NCI-H1105 (cell line): ENCODE measurements around the gene TJP1.
"Not testable (repeated sequence)": the region's sequence is repeated elsewhere in the genome, so short reads cannot be mapped to it uniquely, and the experiment has no call there.

Experiments
- DNase-seq: peaks from one replicate; lab custom pipeline; 2025; lab: John Stamatoyannopoulos, UW

The TJP1 gene

GRCh38 chr15:29753506-29753905 lies 68.8 kb downstream of the TJP1 start:
- DNase-seq = no peak

GRCh38 chr15:29750754-29751153 lies 71.5 kb downstream of the TJP1 start:
- DNase-seq = no peak

GRCh38 chr15:29749365-29750086 lies 72.7 kb downstream of the TJP1 start:
- no peak for DNase-seq

GRCh38 chr15:29747837-29748417 lies 74.3 kb downstream of the TJP1 start:
- no peak for DNase-seq

- no peak for DNase-seq
Measured at GRCh38 chr15:29743475-29743874, 78.8 kb downstream of the TJP1 start.

- DNase-seq = no peak
Measured at GRCh38 chr15:29740692-29741311, 81.5 kb downstream of the TJP1 start.

GRCh38 chr15:29736744-29737020 lies 85.6 kb downstream of the TJP1 start:
- no peak for DNase-seq

GRCh38 chr15:29736012-29736743 lies 86.1 kb downstream of the TJP1 start:
- no peak for DNase-seq

- no peak for DNase-seq
Measured at GRCh38 chr15:29734917-29735572, 87.2 kb downstream of the TJP1 start.

- DNase-seq = no peak
Measured at GRCh38 chr15:29731865-29732264, 90.4 kb downstream of the TJP1 start.

GRCh38 chr15:29730471-29730870 lies 91.8 kb downstream of the TJP1 start:
- not testable (repeated sequence) for DNase-seq

GRCh38 chr15:29728418-29728817 lies 93.8 kb downstream of the TJP1 start:
- DNase-seq = no peak

- DNase-seq = no peak
Measured at GRCh38 chr15:29727871-29728270, 94.4 kb downstream of the TJP1 start.

GRCh38 chr15:29726553-29726952 lies 95.7 kb downstream of the TJP1 start:
- no peak for DNase-seq

GRCh38 chr15:29724026-29724425 lies 98.2 kb downstream of the TJP1 start:
- no peak for DNase-seq

GRCh38 chr15:29713784-29714183 lies 108.5 kb downstream of the TJP1 start:
- DNase-seq = no peak

GRCh38 chr15:29712149-29712885 lies 110.0 kb downstream of the TJP1 start:
- no peak for DNase-seq

- DNase-seq = no peak
Measured at GRCh38 chr15:29711531-29711930, 110.7 kb downstream of the TJP1 start.

GRCh38 chr15:29708519-29708918 lies 113.7 kb downstream of the TJP1 start:
- no peak for DNase-seq

GRCh38 chr15:29704950-29705597 lies 117.2 kb downstream of the TJP1 start:
- DNase-seq = no peak

GRCh38 chr15:29701151-29701550 lies 121.1 kb downstream of the TJP1 start:
- DNase-seq = no peak
